ENCODE data around the gene CHRNB1. TPM values are rescaled to one million over a fixed set of nuclear protein-coding genes. Genes with fewer than 3 reads are reported as not detected.

The CHRNB1 gene
- total RNA-seq, 1 donor from 2014 or later = 11.7 TPM

GRCh38 chr17:7491583-7491982 lies 46.7 kb downstream of the CHRNB1 start:
- DNase-seq (ENCODE audit: low read depth) = no peak
- Mint-ChIP-seq H3K27ac (ENCODE audit: unreplicated experiment) (no peak overlapping the region), H3K27me3 (ENCODE audit: low read depth, unreplicated experiment) (no peaks in the 10 kb centered on the region)

GRCh38 chr17:7493941-7494340 lies 49.1 kb downstream of the CHRNB1 start:
- no peak for FAIRE-seq
- no peaks in the 10 kb centered on the region for H3K27me3 ChIP-seq (ENCODE audit: insufficient read depth, low read length)
- H3K27ac ChIP-seq (ENCODE audit: low read depth, low read length) = no peak overlapping the region
- H3K4me2 ChIP-seq (ENCODE audit: low read length) = no peak overlapping the region
- Mint-ChIP-seq H3K4me3 (ENCODE audit: unreplicated experiment) (no peak overlapping the region), H3K36me3 (ENCODE audit: low read depth, unreplicated experiment) (peaks cover 29% of the 10 kb centered on the region), H3K4me1 (ENCODE audit: low read depth, unreplicated experiment) (peaks cover 15% of the 10 kb centered on the region), H3K9me3 (ENCODE audit: unreplicated experiment) (no peaks in the 10 kb centered on the region), H3K27me3 (ENCODE audit: low read depth, unreplicated experiment) (no peaks in the 10 kb centered on the region), H3K27ac (ENCODE audit: unreplicated experiment) (no peak overlapping the region)
- H3K9me3 ChIP-seq (ENCODE audit: insufficient read depth, low read depth, low read length) = no peaks in the 10 kb centered on the region
- no peak for TF ChIP-seq EZH2 (IDR thresholded peaks at IDR 0.05; ENCODE audit: insufficient read depth, low read length)
- TF ChIP-seq CTCF (IDR thresholded peaks at IDR 0.05; ENCODE audit: insufficient read depth, low read depth, low read length) = no peak
- no peak overlapping the region for H3K4me3 ChIP-seq (ENCODE audit: insufficient read depth, low read depth, low read length)
- peaks cover 94% of the 10 kb centered on the region for H3K79me2 ChIP-seq (ENCODE audit: insufficient read depth, low read length)
- peaks cover 97% of the 10 kb centered on the region for H4K20me1 ChIP-seq (ENCODE audit: insufficient read depth, low read length)
- H3K9ac ChIP-seq (ENCODE audit: low read length) = no peak overlapping the region
- DNase-seq (ENCODE audit: low read depth) = no peak
- no peak overlapping the region for H2AFZ ChIP-seq (ENCODE audit: low read depth, low read length)
- H3K36me3 ChIP-seq (ENCODE audit: insufficient read depth, low read length) = peaks cover 38% of the 10 kb centered on the region
- no peaks in the 10 kb centered on the region for H3K4me1 ChIP-seq (ENCODE audit: insufficient read depth, low read length)

More at GRCh38 chr17:7491583-7491982, 46.7 kb downstream of the CHRNB1 start:
- peaks cover 99% of the 10 kb centered on the region for H3K79me2 ChIP-seq (ENCODE audit: insufficient read depth, low read length)
- no peak overlapping the region for H3K27ac ChIP-seq (ENCODE audit: low read depth, low read length)
- Mint-ChIP-seq H3K4me1 (ENCODE audit: low read depth, unreplicated experiment) (peaks cover 29% of the 10 kb centered on the region), H3K36me3 (ENCODE audit: low read depth, unreplicated experiment) (peaks cover 12% of the 10 kb centered on the region), H3K4me3 (ENCODE audit: unreplicated experiment) (peak overlapping the region; percentile 25), H3K9me3 (ENCODE audit: unreplicated experiment) (no peaks in the 10 kb centered on the region)
- H3K4me2 ChIP-seq (ENCODE audit: low read length) = no peak overlapping the region
- no peak overlapping the region for H3K4me3 ChIP-seq (ENCODE audit: insufficient read depth, low read depth, low read length)
- H3K9ac ChIP-seq (ENCODE audit: low read length) = no peak overlapping the region
- TF ChIP-seq EZH2 (IDR thresholded peaks at IDR 0.05; ENCODE audit: insufficient read depth, low read length) (no peak), CTCF (IDR thresholded peaks at IDR 0.05; ENCODE audit: insufficient read depth, low read depth, low read length) (no peak)
- peaks cover 4% of the 10 kb centered on the region for H3K4me1 ChIP-seq (ENCODE audit: insufficient read depth, low read length)
- H3K36me3 ChIP-seq (ENCODE audit: insufficient read depth, low read length) = peaks cover 18% of the 10 kb centered on the region
- peaks cover 98% of the 10 kb centered on the region for H4K20me1 ChIP-seq (ENCODE audit: insufficient read depth, low read length)
- no peak overlapping the region for H2AFZ ChIP-seq (ENCODE audit: low read depth, low read length)
- no peaks in the 10 kb centered on the region for H3K27me3 ChIP-seq (ENCODE audit: insufficient read depth, low read length)
- FAIRE-seq = no peak
- no peaks in the 10 kb centered on the region for H3K9me3 ChIP-seq (ENCODE audit: insufficient read depth, low read depth, low read length)

GRCh38 chr17:7495906-7496434 lies 51.1 kb downstream of the CHRNB1 start:
- H2AFZ ChIP-seq (ENCODE audit: low read depth, low read length) = no peak overlapping the region
- no peak overlapping the region for H3K4me3 ChIP-seq (ENCODE audit: insufficient read depth, low read depth, low read length)
- Mint-ChIP-seq H3K27ac (ENCODE audit: unreplicated experiment) (no peak overlapping the region), H3K4me3 (ENCODE audit: unreplicated experiment) (peak overlapping the region; percentile 14), H3K27me3 (ENCODE audit: low read depth, unreplicated experiment) (no peaks in the 10 kb centered on the region), H3K9me3 (ENCODE audit: unreplicated experiment) (no peaks in the 10 kb centered on the region), H3K36me3 (ENCODE audit: low read depth, unreplicated experiment) (peaks cover 38% of the 10 kb centered on the region), H3K4me1 (ENCODE audit: low read depth, unreplicated experiment) (peaks cover 11% of the 10 kb centered on the region)
- no peaks in the 10 kb centered on the region for H3K27me3 ChIP-seq (ENCODE audit: insufficient read depth, low read length)
- H3K27ac ChIP-seq (ENCODE audit: low read depth, low read length) = no peak overlapping the region
- FAIRE-seq = no peak
- H3K9ac ChIP-seq (ENCODE audit: low read length) = no peak overlapping the region
- TF ChIP-seq EZH2 (IDR thresholded peaks at IDR 0.05; ENCODE audit: insufficient read depth, low read length) = no peak
- no peak for TF ChIP-seq CTCF (IDR thresholded peaks at IDR 0.05; ENCODE audit: insufficient read depth, low read depth, low read length)
- peaks cover 77% of the 10 kb centered on the region for H3K79me2 ChIP-seq (ENCODE audit: insufficient read depth, low read length)
- H3K4me2 ChIP-seq (ENCODE audit: low read length) = no peak overlapping the region
- H4K20me1 ChIP-seq (ENCODE audit: insufficient read depth, low read length) = peaks cover 88% of the 10 kb centered on the region
- H3K9me3 ChIP-seq (ENCODE audit: insufficient read depth, low read depth, low read length) = no peaks in the 10 kb centered on the region
- H3K4me1 ChIP-seq (ENCODE audit: insufficient read depth, low read length) = no peaks in the 10 kb centered on the region
- no peak for DNase-seq (ENCODE audit: low read depth)
- H3K36me3 ChIP-seq (ENCODE audit: insufficient read depth, low read length) = peaks cover 50% of the 10 kb centered on the region
